HG03378 (cell line): Measurements from ENCODE around the gene ZBTB49.
"Not testable (repeated sequence)": the region's sequence is repeated elsewhere in the genome, so short reads cannot be mapped to it uniquely, and the experiment has no call there.

Experiments
- ATAC-seq: cut with Tn5 transposase; IDR thresholded peaks from one replicate; pipeline ENCODE4 v1.9.1; 2021; ENCODE audit warnings: mild to moderate bottlenecking, moderate library complexity; ENCODE audit not compliant: unreplicated experiment

The ZBTB49 gene

DNA sequence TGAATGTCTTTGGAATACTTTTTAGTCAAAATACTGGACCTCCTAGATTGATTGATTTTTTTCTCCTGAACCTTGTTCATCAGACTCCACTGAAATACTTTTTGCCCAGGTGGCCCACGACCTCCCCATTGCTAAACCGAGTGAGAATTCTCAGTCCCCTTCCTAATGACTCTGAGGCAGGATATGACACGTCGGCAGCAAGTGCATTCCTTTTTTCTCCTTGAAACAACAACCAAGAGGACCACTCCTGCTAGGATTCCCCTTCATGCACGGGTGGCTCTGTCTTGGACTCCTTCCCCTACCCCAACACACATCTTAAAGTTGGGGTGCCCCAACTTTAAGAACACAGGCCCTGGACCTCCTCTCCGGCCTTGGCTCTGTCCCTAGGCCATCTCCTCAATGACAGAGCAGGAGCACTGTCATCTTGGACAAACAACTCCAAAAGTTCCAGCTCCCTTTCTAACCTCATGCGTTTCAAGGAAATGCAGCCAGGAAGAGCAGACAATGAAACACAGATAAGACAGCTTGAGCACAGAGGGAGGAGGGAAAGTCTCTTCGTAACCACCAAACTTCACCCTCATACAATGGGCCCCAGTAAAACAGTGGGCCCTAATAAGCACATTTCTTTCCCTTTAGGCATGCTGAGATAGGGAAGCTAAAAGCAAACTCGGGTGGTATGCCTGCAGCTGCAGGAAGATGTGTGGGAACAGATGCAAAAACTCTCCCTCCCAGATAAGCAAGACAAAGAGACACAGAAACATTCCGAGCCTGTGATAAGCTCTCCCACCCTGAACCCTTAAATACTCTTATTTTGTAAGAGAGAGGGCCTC lies 33.9 kb downstream of the ZBTB49 start:
- ATAC-seq: no peak

DNA sequence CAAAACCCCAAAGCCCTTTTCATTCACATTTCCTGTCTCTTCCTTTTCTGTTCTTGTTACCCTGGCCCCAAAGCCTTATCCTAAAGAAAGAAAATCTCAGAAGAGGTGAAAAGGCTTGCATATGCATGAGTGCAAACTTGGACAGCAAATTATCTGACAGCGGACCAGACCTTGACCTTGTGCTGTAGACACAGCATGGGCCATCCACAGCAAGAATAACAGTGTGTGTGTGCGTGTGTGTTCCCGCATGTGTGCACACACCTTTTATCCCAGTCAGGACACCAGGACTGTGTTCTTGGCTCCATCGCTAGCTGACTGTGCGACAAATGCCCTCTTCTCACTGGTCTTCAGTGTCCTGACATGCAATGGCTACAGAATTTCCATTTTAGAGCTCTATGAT lies 35.3 kb downstream of the ZBTB49 start:
- ATAC-seq: no peak

DNA sequence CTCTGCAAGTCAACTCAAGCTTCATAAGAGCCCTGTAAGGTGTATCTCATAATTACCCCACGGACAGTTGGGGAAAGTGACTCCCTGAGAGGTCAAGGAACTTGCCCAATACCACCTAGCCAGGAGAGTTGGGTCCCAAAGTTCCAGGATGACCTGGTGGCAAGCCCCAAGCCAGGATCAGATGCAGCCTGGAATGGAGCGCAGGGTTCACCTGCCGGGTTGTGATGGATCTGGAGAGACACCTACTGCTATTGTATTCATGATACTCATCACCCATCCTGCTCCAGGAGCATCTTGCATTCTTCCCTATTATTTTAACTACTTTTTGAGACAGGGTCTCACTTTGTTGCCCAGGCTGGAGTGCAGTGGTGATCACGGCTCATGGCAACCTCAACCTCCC lies 36.1 kb downstream of the ZBTB49 start:
- ATAC-seq: no peak

DNA sequence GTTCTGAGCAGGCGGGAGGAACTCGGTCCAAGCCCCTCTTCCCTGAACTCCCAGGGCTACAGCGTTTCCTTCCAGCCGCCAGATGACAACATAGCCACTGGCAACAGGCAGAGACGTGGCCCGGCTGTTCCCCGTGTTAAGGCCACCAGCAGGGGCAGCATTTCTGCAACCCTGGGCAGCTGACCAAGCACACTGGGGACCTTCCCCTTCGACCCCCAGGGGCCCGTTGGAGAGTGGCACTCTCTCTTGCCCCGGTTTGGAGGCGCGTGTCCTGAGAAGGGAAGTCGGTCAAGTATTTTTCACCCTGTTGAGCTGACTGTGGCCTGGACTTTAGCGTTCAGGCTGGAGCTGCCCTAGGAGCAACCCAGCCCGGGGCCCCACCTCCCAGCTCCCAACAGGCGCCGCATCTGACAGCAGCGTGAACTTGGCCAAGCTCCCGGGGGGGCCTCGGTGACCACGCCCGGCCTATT lies 37.6 kb downstream of the ZBTB49 start:
- ATAC-seq: no peak

DNA sequence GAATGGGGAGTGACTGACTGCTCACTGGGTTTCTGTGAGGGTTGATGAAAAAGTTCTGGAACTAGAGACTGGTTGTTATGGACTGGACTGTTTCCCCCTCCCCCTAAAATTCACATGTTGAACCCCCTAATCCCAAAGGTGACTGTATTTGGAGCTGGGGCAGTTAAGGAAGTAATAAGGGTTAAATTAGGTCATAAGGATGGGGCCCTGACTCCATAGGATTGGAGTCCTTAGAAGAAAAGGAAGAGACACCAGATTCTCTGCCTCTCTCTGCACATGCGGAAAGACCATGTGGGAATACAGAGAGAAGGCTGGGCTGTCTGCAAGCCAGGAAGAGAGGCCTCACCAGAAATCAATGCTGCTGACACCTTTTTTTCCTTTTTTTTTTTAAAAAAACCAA lies 38.2 kb downstream of the ZBTB49 start:
- no peak for ATAC-seq

DNA sequence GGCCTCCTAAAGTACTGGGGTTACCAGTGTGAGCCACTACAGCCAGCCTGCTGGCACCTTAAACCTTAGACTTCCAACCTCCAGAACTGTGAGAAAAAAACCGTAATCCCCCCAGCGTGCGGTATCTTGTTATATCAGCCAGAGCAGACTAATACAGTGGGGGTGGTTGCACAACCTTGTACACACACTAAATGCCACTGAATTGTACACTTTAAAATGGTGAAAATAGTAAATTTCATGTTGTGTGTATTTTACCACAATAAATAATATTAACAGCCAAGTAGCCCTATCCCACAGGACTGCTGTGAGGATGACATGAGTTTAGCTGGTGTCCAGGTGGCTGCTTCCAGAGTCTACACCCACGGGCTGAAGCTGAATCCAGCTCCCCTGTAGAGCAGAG lies 38.8 kb downstream of the ZBTB49 start:
- no peak for ATAC-seq

DNA sequence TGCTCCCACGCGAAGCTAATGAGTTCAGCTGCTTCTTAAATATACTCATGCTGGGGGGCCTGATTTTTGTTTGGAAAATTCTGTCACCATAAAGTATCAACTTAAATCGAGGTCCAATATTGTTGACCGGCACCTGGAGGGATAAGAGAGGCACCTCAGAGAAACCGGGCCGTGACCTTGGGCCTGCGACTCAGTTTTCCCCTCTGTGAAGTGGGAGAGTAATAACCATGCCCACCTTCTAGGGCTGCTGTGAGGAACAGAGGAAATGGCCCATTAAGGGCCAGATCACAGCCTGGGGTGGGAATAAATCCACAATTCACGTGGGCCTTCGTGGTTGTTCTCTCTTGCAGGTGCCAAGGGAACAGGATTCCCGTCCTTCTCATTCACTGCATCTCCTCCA lies 39.4 kb downstream of the ZBTB49 start:
- no peak for ATAC-seq

DNA sequence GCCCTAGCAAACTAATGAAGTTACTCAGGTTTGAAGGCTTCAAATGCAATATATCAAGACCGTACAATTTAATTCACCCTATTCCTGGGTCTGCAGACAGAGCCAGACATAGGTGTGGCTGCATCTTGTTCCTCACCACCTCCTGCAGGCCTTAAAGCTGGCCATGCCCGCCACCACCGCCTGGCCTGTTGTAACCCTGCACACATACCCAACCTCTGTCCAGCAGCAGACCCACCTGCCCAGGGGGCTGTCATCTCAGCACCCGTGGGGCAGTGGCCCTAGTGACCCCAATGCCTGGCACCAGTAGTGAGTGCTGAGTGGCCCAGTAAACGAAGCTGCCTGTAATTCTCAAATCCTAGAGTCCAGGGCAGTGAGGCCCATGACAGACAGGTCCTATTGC lies 40.7 kb downstream of the ZBTB49 start:
- ATAC-seq: no peak

DNA sequence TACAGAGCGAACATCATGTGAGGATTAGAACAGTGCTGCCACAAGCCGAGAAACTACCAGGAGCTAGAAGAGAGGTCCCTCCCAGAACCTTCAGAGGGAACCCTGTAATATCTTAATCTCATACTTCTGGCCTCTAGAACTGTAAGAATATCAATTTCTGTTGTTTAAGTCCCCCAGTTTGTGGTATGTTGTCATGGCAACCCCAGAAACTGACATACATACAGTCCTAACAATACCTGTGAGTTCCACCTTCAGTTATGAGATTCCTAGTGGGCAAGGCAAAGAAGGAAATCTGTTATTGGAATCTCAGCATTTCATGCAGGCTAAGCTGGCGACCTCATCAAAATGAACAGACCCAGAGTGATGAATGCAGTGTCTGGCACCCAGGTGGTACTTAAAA lies 42.5 kb downstream of the ZBTB49 start:
- ATAC-seq: no peak

DNA sequence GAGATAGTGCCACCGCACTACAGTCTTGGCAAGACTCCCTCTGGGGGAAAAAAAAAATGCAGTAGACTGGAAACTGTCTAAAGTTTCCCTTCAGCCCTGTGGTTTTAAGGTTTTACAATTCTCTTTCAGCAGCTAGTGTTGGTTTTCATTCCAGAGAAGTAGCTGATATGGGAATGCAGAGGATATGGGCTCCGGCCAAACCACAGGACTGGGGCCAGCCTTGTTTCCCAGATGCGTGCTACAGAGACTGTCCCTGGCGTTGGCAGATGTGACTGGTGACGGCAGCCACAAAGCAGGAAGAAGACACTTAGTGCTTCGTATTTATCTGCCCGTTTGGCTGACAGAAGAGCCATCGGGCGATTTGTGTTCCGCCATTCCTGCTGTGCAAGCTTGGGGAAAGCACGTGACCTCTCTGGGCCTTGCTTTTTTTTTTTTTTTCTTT lies 43.2 kb downstream of the ZBTB49 start:
- ATAC-seq: no peak

DNA sequence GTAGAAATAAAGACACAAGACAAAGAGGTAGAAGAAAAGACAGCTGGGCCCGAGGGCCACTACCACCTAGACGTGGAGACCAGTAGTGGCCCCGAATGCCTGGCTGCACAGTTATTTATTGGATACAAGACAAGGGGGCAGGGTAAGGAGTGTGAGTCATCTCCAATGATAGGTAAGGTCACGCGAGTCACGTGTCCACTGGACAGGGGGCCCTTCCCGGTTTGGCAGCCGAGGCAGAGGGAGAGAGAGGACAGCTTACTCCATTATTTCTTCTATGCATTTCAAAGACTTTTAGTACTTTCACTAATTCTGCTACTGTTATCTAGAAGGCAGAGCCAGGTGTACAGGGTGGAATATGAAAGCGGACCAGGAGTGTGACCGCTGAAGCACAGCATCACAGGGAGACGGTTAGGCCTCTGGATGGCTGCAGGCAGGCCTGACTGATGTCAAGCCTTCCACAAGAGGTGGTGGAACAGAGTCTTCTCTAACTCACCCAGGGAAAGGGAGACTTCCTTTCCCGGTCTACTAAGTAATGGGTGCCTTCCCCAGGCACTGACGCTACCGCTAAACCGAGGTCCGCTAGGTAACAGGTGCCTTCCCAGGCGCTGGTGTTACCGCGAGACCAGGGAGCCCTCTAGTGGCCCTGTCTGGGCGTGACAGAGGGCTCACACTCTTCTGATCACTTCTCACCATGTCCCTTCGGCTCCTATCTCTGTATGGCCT lies 44.9 kb downstream of the ZBTB49 start:
- peak; percentile 70 for ATAC-seq

DNA sequence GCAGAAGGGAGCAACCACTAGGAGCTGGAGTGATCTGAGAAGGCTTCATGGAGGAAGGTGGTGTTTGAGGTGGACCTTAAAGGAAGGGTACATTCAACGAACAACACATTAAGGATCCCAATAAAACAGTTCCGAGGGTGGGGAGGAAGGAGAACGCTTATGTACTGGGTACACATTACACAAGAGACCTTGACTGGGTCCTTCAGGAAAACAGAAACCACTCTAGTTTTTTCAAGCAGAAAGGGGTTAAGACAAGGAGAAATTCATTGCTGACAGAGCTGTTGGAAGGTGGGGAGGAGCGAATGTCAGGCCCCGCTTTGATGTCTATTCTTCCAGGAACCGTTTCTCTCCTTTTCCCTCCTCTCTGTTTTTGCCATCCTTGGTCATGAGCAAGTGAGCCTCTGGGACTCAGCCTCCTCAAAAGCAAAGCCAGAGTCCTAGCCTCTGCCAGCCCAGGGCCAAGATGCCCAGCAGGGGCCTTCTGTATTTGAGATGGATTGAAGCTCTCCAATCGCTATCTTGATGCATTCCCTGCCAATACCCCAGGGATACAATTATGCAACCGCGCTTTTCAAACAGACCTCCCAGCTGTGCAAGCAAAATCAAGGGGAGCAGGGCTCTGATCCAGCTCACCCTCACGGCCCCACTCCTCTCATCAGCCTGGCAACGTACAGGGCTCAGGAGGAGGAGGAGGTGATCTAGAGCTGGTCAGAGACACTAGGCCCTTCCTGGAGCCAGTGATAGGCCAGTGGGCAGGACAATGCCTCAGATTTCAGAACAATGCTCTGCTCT lies 48.4 kb downstream of the ZBTB49 start:
- ATAC-seq: no peak

DNA sequence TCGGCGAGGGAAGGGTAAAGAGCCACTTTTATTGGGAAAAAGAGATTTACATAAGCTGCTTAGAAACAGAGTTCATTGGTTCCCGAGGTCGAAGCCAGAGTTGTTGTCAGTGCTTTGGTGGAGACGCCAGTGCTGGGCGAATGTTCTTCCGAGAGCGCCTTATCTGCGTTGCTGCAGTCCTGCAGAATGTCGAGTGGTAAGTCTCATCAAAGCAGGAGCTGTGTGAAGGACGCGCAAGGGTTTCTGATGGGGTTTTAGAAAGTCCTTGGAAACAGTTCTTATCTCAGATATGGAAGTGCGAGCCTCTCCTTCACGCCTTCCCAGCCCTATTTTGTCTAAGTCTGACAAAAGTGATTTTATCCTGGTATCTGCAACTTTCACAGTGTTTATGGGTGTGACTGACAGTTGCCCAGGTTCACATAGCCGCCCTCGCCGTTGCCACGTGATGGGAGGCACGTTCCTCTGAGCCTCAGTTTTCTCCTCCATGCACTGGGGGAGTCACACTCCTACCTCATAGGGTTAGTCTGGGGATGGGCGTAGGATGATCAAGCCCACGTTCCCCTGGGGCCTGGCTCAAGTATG lies 49.5 kb downstream of the ZBTB49 start:
- ATAC-seq: no peak

DNA sequence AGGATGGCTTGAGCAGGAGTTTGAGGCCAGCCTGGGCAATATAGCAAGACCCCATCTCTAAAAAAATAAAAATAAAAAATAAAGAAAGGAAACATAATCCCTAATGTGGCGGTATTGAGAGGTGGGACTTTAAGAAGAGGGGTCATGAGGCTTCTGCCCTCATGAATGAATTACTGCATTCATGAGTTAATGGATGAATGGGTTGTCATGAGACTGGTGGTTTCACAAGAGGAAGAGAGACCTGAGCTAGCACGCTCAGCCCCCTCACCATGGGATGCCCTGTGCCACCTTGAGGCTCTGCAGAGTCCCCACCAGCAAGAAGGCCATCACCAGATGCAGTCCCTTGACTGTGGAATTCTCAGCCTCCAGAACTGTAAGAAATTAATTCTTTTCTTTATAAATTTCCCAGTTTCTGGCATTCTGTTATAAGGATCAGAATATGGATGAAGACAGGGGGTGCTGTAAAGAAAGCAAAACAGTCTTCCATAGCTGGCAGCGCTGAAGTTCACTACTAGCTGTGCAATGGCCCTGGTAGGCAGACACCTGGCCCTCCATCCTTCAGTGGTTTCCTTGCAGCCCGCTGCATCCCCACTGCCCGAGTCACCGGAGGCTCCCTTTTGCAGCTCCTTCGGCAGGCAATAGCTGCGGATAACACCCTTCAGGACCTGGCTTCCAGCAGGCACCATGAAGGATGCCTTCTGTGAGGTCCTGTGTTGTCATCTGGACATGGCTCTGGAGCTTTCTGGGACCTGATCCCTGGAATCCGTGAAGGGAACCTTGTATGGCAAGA lies 52.0 kb downstream of the ZBTB49 start:
- ATAC-seq: no peak

DNA sequence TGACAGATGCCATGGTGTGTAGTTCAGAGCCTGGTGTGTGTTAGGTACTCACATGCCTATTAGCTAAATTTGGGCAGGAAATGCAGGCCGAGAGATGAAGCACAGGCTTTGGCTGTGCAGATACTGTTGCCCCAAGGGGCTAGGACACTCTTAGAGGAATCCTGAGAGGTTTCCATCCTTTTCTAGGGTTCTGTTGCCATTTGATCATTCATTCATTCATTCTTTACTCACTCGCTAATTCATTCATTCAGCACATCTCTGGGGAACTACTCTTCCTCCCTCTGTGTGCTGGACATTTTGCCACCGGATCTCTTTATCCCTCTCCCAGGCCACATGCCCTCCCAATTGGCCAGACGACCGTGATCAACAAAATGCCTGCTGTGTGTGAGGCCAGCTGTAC lies 53.0 kb downstream of the ZBTB49 start:
- no peak for ATAC-seq

DNA sequence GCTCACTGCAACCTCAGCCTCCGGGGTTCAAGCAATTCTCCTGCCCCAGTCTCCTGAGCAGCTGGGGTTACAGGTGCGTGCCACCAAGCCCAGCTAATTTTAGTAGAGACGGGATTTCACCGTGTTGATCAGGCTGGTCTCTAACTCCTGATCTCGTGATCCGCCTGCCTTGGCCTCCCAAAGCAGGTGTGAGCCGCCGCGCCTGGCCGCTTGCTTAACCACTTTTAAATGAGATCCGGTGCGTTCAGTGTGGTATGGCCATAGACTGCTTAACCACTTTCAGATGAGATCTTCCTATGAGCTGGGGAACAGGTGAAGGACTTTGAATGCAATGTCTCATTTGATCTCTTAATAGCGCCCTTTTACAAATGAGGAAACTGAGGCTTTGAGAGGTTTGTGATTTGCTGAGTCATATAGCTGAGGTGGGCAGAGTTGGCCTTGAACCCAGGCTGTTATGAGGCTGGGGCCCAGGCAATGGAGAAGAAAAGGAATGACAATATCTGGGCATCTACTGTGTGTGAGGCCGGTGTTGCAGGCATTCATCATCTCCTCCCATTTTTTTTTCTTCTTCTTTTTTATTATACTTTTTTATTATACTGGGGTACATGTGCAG lies 55.0 kb downstream of the ZBTB49 start:
- peak; percentile 81 for ATAC-seq

DNA sequence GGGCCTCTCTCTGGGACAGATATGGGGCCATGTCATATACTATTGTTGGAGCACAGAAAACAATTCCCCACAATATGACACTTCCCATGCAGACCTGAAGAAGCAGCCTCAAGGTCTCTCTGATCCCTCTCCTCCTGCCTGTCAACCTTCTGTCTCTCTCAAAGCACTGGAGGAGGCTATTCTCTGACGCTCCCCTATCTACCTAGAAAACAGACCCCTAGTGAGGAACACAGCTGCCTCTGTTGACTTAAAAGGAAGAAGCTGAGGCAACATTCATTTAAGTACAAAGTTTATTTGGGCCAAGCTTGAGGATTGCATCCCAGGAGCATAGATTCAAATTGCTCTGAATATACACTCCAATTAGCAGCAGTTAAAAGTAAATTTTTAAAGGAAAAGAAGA lies 57.5 kb downstream of the ZBTB49 start:
- ATAC-seq: no peak

DNA sequence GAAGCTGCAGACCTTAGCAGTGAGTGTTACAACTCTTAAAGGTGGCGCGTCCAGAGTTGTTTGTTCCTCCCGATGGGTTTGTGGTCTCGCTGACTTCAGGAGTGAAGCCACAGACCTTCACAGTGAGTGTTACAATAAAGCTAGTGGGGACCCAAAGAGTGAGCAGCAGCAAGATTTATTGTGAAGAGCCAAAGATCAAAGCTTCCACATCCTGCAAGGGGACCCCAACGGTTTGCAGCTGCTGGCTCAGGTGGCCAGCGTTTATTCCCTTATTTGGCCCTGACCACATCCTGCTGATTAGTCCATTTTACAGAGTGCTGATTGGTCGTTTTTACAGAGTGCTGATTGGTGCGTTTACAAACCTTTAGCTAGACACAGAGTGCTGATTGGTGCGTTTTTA lies 58.5 kb downstream of the ZBTB49 start:
- ATAC-seq: not testable (repeated sequence)

DNA sequence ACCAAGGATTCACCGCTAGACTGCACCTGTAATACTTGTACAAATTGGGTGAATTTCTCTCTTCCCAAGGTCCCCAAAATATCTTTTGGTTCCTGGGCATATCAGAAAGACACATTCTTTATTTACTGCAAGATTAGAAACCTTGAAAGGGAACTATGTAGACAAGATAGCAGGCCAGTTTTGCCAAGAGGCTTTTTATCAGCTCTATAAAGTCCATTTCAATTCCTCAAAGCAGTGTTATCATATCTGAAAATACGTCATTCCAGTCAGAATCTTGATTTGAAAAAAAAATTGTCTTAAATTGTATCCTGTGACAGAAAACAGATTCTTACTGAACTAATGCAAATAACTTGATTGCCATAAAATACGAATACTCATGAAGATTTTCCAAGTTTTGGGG lies 59.8 kb downstream of the ZBTB49 start:
- no peak for ATAC-seq

DNA sequence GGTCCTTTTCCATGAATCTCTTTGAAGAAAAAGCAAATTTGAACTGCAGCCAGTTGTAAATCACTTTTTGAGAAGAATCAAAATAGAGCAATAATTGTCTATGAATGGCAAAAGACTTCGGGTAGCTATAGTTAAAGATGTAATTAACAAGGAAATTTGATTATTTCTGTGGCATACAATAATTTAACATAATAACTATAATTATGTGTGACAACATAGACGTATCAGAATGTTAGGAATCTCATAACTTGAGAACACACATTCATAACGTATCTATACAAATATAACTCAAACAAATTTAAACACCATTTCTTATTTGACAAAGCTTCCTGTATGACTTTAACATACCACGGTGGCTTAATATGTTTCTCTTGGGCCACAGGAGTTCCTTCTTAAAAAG lies 60.9 kb downstream of the ZBTB49 start:
- ATAC-seq: no peak
